Fibroblast of the aortic adventitia (primary cell): ENCODE results near the gene ERFL. TPM values are rescaled to one million over a fixed set of nuclear protein-coding genes. Genes with fewer than 3 reads are reported as not detected.

Source experiments
- DNase-seq: peaks from one replicate; pipeline ENCODE4 v3.0.0-alpha.2; 2010; ENCODE audit warnings: low read depth
- H3K4me3 ChIP-seq: 2 replicates; pipeline ENCODE4 v1.5.1; 2011; ENCODE audit warnings: low read depth, mild to moderate bottlenecking, control low read depth, low read length, moderate library complexity
- CTCF ChIP-seq: IDR thresholded peaks from 2 replicates; pipeline ENCODE4 v1.5.1; 2011; ENCODE audit warnings: mild to moderate bottlenecking, low read length, control low read depth, inconsistent platforms; ENCODE audit not compliant: insufficient read depth
- total RNA-seq: library from RNA; depleted of rRNA; stranded (reverse); fragments of >200 nt; gene quantifications from 2 replicates; pipeline ENCODE4 v1.2.3, GENCODE V29; 2012; ENCODE audit warnings: low replicate concordance

The ERFL gene
- total RNA-seq, 1 donor, result not detected

- no peak overlapping the region for H3K4me3 ChIP-seq
- DNase-seq, result no peak
- peak; percentile 9 for TF ChIP-seq CTCF
Observed at GRCh38 chr19:41895745-41896580, 32.3 kb downstream of the ERFL start.

- DNase-seq, result no peak
- H3K4me3 ChIP-seq, result no peak overlapping the region
- TF ChIP-seq CTCF, result no peak
Observed at GRCh38 chr19:41894350-41894749, 33.9 kb downstream of the ERFL start.

GRCh38 chr19:41893899-41894298 lies 34.4 kb downstream of the ERFL start:
- no peak for TF ChIP-seq CTCF
- no peak overlapping the region for H3K4me3 ChIP-seq
- DNase-seq, result no peak

- no peak overlapping the region for H3K4me3 ChIP-seq
- no peak for DNase-seq
- no peak for TF ChIP-seq CTCF
Observed at GRCh38 chr19:41892173-41892902, 35.9 kb downstream of the ERFL start.

- H3K4me3 ChIP-seq, result no peak overlapping the region
- TF ChIP-seq CTCF, result no peak
- DNase-seq, result no peak
Observed at GRCh38 chr19:41890936-41891335, 37.3 kb downstream of the ERFL start.

GRCh38 chr19:41889896-41890295 lies 38.4 kb downstream of the ERFL start:
- DNase-seq, result no peak
- TF ChIP-seq CTCF, result no peak

More at GRCh38 chr19:41889896-41890295, 38.4 kb downstream of the ERFL start:
- H3K4me3 ChIP-seq, result no peak overlapping the region
